ENCODE data around the gene UBE2L6. TPM values are rescaled to one million over a fixed set of nuclear protein-coding genes. Genes with fewer than 3 reads are reported as not detected.
A peak's percentile ranks its signal among the peaks of the same experiment; 100 is the strongest.

Gene UBE2L6
- total and polyA plus RNA-seq, 2 of the 4 experiments (the other 2 are of a cell fraction), result 37.5 to 46.7 TPM

DNA sequence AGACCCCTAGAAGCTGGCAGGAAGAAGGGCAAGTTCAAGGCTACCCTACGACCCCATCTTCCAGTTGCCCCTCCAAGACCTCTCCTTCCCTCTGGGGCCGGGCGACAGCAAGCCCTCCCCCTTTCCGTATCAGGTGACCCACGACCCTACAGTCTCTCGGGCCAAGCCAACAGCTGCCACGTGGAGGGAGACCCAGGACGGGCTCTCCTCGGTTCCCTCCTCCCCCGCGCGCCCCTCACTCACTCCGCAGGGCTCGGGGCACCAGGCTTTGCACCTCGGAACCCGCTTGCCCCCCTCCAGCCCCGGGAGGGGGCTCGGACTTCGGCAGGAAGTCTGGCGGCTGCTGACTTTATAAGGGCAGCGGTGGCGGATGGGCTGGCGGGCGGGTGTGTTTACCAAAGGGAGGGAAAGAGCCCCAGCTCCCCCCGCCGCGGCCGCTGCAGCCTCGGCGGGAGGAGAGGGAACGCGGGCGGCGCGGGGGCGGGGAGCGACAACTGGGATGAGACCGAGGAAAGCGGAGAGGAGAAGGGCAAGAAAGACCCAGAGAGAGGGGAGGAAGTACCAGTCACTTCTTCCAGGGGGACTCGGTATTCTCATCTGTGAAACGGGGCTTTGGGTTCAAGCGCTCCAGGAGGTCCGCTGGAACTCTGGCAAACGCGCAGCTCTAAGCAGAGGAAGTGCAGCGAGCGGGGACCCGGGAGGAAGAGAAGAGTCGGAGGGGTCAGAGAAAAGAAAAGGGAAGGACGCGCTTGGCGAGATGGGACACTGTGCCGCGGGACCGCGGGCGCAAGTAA lies 52.7 kb downstream of the UBE2L6 start:
- Histone ChIP-seq H3K56ac (ENCODE audit: extremely low read depth, insufficient read depth, low read length) (peak overlapping the region; percentile 91), H3K27ac (ENCODE audit: insufficient read depth, low read length) (peak overlapping the region; percentile 63), H3K9me3 (ENCODE audit: control insufficient read depth, insufficient read depth, low read length) (no peaks in the 10 kb centered on the region), H3K4ac (ENCODE audit: low read depth, low read length) (peak overlapping the region; percentile 77), H3K27me3 (ENCODE audit: control insufficient read depth, insufficient read depth, low read length) (no peaks in the 10 kb centered on the region), H3K14ac (replicated peaks; ENCODE audit: low read depth, low read length) (peak overlapping the region; percentile 83), H4K20me1 (ENCODE audit: insufficient read depth, low read length) (peaks cover 7% of the 10 kb centered on the region; the same call in 1 of the 2 replicates), H4K91ac (ENCODE audit: insufficient read depth, low read depth, low read length) (peak overlapping the region; percentile 89), H2AK5ac (ENCODE audit: low read depth, low read length) (peak overlapping the region; percentile 46; the same call in 1 of the 2 replicates), H2BK20ac (ENCODE audit: low read depth, low read length) (no peak overlapping the region), H3K23ac (ENCODE audit: low read depth, low read length) (peak overlapping the region; percentile 96), H4K8ac (ENCODE audit: low read depth in 2 of 2, low read length in 2 of 2) (peak overlapping the region; percentile 77 to 96; a peak in 3 of 4 replicates), H3K9me1 (ENCODE audit: insufficient read depth, low read length) (no peaks in the 10 kb centered on the region; the same call in 1 of the 2 replicates), H3K36me3 (ENCODE audit: control insufficient read depth, insufficient read depth, low read length) (peaks cover 4% of the 10 kb centered on the region; the same call in 1 of the 2 replicates), H3K9ac (ENCODE audit: low read depth, low read length) (peak overlapping the region; percentile 90), H2BK120ac (ENCODE audit: low read depth, low read length) (peak overlapping the region; percentile 42), H3K4me1 (ENCODE audit: control insufficient read depth, insufficient read depth, low read length) (no peaks in the 10 kb centered on the region; the same call in 1 of the 2 replicates), H2BK5ac (ENCODE audit: low read depth, low read length, poor library complexity, severe bottlenecking) (peak overlapping the region; percentile 6), H2BK15ac (ENCODE audit: low read depth, low read length) (no peak overlapping the region; the same call in 1 of the 3 replicates), H2AK9ac (replicated peaks; ENCODE audit: low read depth, low read length, poor library complexity) (peak overlapping the region; percentile 98), H2AFZ (replicated peaks; ENCODE audit: low read length, poor library complexity) (peak overlapping the region; percentile 94), H3K4me2 (ENCODE audit: low read depth, low read length) (peak overlapping the region; percentile 91), H3K4me3 (ENCODE audit: insufficient read depth, low read depth, low read length) (peak overlapping the region; percentile 95), H4K5ac (ENCODE audit: low read depth, low read length) (peak overlapping the region; percentile 28; the same call in 1 of the 2 replicates), H3K79me1 (ENCODE audit: low read depth in 1 of 2, low read length in 2 of 2) (peaks cover 7 to 24% of the 10 kb centered on the region in 2 experiments; a peak in 3 of 4 replicates), H3K18ac (ENCODE audit: low read depth, low read length) (peak overlapping the region; percentile 42)
- CTCF ChIA-PET, result interaction anchor here (0.6 to 3.0 kb wide), 4 partner anchors 12 to 122 kb away, joined by 3 to 17 read pairs (median 9); no protein-coding TSS in a partner anchor
- no TSS peak for BruUV-seq (replicated peaks)
- WGBS, 2 experiments (ENCODE audit: extremely low coverage in 2 of 2, insufficient read length in 1 of 2), result 0% methylated on average over 7 of the region's 57 CpGs; no CpG with 5 or more reads in 1 of the 2 experiments
- dilution Hi-C loops (cut with HindIII; ENCODE audit: low sequenced_read_pairs, unreplicated experiment), result no loop called here
- no peak for TF ChIP-seq SMC3 (IDR thresholded peaks at IDR 0.05; ENCODE audit: low read depth, low read length)
- TF ChIP-seq RFX5 (IDR thresholded peaks at IDR 0.05; ENCODE audit: low read depth, low read length), result no peak
- TF ChIP-seq RAD21 (IDR thresholded peaks at IDR 0.05; ENCODE audit: low read length), result no peak
- TF ChIP-seq CHD1 (IDR thresholded peaks at IDR 0.05; ENCODE audit: low read depth, low read length), result no peak
- 0 out of 2 replicates have a peak, but pooled peaks have one; percentile 7 for TF ChIP-seq MXI1 (IDR thresholded peaks at IDR 0.05; ENCODE audit: borderline replicate concordance, low read depth, low read length)
- TF ChIP-seq MAZ (IDR thresholded peaks at IDR 0.05; ENCODE audit: borderline replicate concordance, low read depth, low read length), result peak; percentile 25; the same call in 1 of the 2 replicates
- TF ChIP-seq, protein P1, sequence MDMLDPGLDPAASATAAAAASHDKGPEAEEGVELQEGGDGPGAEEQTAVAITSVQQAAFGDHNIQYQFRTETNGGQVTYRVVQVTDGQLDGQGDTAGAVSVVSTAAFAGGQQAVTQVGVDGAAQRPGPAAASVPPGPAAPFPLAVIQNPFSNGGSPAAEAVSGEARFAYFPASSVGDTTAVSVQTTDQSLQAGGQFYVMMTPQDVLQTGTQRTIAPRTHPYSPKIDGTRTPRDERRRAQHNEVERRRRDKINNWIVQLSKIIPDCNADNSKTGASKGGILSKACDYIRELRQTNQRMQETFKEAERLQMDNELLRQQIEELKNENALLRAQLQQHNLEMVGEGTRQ (IDR thresholded peaks at IDR 0.05; ENCODE audit: low read depth, low read length), result no peak
- TF ChIP-seq, protein P2, sequence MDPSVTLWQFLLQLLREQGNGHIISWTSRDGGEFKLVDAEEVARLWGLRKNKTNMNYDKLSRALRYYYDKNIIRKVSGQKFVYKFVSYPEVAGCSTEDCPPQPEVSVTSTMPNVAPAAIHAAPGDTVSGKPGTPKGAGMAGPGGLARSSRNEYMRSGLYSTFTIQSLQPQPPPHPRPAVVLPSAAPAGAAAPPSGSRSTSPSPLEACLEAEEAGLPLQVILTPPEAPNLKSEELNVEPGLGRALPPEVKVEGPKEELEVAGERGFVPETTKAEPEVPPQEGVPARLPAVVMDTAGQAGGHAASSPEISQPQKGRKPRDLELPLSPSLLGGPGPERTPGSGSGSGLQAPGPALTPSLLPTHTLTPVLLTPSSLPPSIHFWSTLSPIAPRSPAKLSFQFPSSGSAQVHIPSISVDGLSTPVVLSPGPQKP (IDR thresholded peaks at IDR 0.05; ENCODE audit: borderline replicate concordance, low read depth, low read length), result 0 out of 2 replicates have a peak, but pooled peaks have one; percentile 65
- no peak for TF ChIP-seq POLR2A (IDR thresholded peaks at IDR 0.05; ENCODE audit: low read depth, low read length)
- TF ChIP-seq, protein P3, sequence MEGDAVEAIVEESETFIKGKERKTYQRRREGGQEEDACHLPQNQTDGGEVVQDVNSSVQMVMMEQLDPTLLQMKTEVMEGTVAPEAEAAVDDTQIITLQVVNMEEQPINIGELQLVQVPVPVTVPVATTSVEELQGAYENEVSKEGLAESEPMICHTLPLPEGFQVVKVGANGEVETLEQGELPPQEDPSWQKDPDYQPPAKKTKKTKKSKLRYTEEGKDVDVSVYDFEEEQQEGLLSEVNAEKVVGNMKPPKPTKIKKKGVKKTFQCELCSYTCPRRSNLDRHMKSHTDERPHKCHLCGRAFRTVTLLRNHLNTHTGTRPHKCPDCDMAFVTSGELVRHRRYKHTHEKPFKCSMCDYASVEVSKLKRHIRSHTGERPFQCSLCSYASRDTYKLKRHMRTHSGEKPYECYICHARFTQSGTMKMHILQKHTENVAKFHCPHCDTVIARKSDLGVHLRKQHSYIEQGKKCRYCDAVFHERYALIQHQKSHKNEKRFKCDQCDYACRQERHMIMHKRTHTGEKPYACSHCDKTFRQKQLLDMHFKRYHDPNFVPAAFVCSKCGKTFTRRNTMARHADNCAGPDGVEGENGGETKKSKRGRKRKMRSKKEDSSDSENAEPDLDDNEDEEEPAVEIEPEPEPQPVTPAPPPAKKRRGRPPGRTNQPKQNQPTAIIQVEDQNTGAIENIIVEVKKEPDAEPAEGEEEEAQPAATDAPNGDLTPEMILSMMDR (conservative IDR thresholded peaks at IDR 0.05; ENCODE audit: low read depth, low read length), result no peak
- no peak for TF ChIP-seq MAFK (IDR thresholded peaks at IDR 0.05; ENCODE audit: low read depth, low read length)
- POLR2A ChIA-PET (ENCODE audit: unreplicated experiment), result interaction anchor here (0.6 kb wide), 1 partner anchor 250 kb away, joined by 4 read pairs; no protein-coding TSS in a partner anchor
- DNase-seq, result peak; percentile 24
- in situ Hi-C loops (cut with MboI; ENCODE audit: low sequenced_read_pairs), result loop anchor here (25.0 kb wide), 1 partner anchor 677 kb away; no protein-coding TSS in a partner anchor
- peak; percentile 71 for ATAC-seq (ENCODE audit: low read depth)
- intact Hi-C loops (cut with micrococcal nuclease), result no loop called here

All from IMR-90 (cell line).